ENCODE results near the gene NALCN.

NALCN gene

GRCh38 chr13:101412076-101412475 is 4.2 kb downstream of the NALCN start:
- DNase-seq: no peak

DNA sequence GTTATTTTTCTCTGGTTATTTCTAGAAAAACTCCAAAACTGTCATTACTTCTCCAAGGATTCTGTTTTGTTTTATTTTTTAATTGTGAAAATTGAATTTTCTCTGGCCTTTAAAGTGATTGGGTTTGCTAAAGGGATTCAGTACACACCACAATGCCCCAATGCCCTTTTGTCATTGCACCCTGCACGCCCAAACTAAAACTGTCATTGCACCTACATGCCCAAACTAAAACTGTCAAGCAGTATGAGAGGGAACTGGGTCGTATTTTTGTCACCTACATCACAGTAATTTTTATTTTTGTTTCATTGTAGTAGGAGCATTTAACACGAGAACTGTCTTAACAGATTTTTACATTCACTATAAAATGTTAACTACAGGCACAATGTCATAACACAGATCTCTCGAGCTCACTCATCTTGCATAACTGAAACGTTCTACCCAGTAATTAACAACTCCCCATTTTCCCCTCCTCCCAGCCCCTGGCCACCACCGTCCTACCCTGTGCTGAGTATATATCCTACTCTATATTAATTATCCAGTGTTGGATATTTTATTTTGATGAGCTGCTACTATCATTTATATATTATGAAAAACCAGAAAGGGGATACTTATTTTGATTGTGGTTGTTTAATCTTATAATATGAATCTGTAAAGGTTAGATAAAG is 7.2 kb downstream of the NALCN start:
- DNase-seq: no peak

- DNase-seq: no peak
Observed at GRCh38 chr13:101408154-101408553, 8.2 kb downstream of the NALCN start.

DNA sequence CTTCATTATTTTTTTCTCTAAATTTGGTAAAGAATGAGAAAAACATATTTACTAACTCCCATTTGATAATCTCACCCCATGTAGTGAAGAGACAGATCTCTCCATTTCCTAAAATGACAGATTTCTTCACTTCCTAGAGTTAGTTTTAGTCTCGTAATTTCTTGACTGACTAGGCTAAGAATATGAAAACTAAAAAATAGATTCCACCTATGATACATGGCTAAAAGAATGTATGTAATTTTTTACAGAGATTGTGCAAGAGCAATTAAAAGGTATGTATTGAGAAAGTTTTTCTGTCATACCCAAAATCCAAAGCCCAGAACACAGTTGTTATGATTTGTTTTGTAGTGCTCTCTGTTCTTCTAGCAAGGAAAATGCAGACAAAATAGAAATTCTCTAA is 9.5 kb downstream of the NALCN start:
- DNase-seq: no peak

DNA sequence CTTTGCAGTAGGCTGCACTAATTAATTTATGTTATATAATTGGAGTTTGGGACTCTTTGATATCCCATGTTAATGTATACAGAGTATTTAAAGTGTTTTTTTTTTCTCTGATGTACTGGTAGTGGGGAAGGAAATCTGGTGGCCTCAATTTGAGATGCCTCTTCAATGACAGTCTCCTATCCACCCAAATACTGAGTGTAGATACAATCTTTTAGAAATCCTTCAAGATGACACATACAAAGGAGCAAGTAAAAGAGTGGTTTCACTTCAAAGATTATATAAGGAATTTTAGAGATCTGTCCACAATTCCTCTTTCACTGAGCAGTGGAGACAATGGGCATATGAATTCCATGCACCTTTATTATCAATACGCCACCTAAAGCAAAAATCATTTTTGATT is 15.1 kb downstream of the NALCN start:
- DNase-seq: no peak

DNA sequence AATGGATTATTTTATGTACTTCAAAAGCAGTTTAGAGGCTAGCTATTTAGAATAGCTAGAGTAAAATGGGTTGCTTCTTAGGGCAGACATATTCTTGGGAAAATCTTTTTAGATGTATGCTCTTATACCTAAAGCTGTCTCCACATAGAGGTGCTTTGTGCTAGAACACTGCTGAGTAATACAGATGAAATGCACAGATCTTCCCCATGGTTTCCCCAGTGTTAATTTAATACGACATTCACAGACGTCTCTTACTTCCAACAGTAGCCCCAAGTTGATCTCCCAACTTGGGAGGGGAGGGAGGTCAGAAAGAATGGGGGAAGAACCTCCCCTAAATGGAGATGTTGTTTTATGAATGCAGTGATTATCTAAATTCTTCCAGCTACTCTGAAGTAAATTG is 16.9 kb downstream of the NALCN start:
- DNase-seq: no peak

DNA sequence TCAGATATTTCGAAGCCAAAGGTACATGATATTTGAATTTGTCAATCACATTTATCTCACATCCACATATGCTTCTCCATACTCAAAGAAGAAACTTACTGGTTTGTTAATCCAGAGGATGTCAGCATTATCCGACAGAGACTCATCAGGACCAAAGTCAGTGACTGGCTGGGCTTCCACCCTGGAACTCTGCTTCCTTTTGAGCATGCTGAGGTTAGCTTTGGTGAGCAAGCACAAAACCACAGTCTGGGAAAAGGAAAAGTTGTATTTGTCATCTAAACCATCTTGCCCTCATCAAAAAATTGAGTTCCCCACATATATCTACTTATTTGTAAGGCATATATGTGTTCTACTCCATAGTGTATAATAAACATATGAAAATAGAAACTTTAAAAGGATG is 17.4 kb downstream of the NALCN start:
- DNase-seq: no peak

GRCh38 chr13:101398191-101398590 is 18.1 kb downstream of the NALCN start:
- DNase-seq: no peak

- DNase-seq: no peak
Observed at GRCh38 chr13:101397742-101398141, 18.6 kb downstream of the NALCN start.

- no peak for DNase-seq
Observed at GRCh38 chr13:101394605-101395004, 21.7 kb downstream of the NALCN start.

DNA sequence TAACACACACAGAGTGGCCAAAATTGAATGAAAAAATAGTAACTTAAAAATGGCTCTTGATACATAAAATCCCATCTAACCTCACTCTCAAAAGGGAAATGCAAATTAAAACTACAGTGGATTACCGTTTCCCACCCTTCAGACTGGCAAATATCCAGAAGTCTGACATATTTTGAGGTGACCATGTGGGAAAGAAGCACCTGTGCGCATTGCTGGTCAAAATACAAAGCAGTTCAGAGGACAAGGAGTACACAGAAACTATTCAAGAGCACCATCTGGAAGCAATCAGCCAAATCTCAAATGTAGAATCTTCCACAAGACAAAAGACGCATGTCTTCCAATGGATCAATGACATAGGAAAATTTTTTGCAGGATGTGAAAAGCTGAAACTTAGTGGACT is 23.2 kb downstream of the NALCN start:
- no peak for DNase-seq

DNA sequence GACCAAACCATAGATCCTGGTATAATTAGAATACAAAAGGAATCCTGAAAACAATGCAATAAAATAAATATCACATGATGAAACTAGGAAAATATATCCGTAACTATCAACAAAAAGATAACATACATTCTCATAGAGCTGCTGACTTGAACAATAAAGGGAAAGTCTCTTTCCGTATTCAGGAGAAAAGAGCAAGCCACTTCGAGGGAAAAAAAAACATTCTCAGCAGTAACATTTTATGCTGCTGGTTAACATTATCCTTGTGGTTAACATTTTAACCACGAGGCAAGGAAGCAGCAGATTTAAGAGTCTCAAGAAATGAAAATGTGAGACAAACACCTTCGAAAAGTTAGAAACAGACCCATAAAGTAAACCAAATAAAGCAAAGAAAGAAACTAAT is 25.8 kb downstream of the NALCN start:
- no peak for DNase-seq

GRCh38 chr13:101384929-101385328 is 31.4 kb downstream of the NALCN start:
- DNase-seq: no peak

DNA sequence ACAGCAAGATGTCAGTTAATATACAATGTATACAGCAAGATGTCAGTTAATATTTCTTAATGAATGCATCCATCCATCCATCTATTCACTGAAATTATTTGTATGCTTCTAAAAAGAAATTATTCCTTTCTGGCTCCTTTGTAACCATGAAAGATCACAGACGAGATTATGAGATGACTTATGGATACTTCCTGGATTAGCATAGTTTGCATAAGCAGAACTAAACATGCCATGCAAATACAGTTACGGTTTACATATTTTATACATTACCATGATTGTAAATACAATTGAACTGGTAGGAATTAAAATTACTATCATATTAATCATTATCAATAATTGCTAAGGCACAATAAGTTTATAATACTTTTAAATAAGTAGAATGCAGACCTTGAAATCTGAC is 32.7 kb downstream of the NALCN start:
- DNase-seq: no peak

DNA sequence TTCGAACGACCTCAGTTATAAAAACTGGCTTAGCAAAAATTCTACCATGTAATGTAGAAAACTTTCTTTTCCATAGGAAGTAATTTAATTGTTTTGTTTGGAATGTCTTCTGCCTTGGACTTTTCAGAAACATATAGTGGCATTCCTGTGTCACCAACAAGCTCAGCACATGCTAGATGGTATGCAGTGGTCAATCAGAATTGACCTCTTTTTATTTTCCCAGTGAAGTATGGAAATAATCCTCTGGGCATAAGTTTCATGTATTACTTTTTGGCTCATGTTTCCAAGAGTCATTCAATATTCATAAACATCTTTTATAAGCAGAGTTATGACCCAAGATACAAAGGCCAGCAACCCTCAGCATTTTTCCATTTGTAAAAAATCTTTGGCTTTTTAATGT is 33.6 kb downstream of the NALCN start:
- DNase-seq: no peak

- no peak for DNase-seq
Observed at GRCh38 chr13:101382086-101382485, 34.2 kb downstream of the NALCN start.

GRCh38 chr13:101360525-101360924 is 55.8 kb downstream of the NALCN start:
- DNase-seq: no peak

GRCh38 chr13:101354895-101355294 is 61.4 kb downstream of the NALCN start:
- no peak for DNase-seq

DNA sequence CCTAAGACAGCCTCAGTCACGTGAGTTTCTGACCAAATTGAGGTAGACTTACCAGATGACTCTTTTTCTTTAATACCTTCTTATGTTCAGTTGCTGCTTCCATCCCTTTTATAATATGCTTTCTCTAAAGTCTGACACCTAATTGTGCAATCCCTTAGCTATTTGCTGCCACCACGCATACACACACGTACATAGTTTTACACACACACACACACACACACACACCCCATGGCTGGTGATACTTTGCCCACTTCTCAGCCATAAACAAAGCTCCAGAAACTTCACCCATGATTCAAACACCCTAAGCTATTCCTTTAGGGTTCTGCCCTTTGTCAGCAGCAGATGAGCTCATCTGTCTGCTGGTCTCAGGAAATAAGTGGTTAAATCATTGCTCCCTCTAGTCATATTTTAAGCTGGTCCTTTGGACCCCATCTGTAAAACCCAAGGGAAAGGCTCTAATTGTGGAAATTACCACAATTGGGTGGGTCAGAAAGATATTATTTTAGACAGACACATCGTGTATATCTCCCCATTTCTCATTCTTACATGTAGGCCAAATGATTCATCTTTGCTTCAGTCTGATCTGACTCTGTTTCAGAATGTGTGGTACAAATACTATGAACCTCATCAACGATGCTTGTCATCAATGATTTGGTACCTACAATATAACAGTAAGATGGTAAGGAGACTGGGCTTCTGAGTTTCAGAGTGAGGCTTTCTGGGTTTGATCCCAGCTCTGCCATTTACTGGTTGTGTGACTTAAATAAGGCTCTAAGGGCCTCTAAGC is 69.2 kb downstream of the NALCN start:
- DNase-seq: no peak

DNA sequence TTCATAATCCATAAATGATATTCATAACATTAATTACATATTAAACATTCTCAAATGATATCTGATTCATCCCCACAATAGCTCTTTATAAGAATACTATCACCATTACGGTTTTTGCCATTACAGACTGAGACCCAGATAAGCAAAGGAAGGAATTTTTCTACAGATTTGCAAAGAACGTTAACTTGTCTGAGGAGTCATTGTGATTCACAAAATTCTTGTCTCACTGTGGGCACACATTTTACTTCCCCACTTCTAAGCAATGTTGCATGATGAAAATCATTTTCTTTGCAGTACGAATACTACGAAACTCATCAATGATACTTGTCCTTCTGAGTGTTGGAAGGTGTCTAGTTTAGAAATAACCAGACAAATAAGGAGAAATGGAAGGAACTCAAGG is 70.1 kb downstream of the NALCN start:
- DNase-seq: no peak

GRCh38 chr13:101343128-101343787 is 73.0 kb downstream of the NALCN start:
- DNase-seq: no peak

DNA sequence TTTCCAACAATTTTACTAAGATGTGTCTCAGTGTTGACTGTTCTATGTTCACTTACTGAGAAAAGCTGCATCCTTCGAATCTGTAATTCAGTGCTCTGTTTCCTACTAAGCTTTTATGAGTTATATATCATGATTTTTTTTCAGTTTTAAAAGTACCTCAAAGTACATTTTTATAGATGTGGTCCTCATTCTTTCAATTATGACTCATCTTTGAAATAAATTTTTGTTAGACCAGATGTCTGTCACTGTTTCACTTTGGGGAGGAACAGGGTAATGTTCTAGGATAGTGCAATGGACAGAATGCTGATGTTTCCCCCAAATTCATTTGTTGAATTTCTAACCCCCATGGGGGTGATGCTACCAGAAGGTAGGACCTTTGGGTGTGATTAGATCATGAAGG is 74.8 kb downstream of the NALCN start:
- no peak for DNase-seq

DNA sequence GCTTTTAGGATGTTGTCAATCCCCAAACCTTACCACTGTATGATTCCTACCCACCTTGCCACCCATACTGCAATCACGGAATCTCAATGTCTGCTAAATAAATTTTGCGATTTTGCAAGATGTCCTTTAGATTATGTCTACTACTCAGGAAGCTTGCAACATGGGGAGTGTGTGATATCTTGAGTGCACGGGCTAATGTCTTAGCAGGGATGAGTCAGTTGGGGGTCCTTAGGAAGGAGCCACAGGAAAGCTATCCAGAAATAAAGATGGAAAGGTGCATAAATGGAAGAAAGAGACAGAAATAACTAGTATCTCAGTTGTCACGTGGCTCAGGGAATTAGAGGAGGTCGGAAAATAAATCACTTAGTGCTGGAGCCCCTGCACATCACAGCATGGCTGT is 77.1 kb downstream of the NALCN start:
- DNase-seq: no peak

DNA sequence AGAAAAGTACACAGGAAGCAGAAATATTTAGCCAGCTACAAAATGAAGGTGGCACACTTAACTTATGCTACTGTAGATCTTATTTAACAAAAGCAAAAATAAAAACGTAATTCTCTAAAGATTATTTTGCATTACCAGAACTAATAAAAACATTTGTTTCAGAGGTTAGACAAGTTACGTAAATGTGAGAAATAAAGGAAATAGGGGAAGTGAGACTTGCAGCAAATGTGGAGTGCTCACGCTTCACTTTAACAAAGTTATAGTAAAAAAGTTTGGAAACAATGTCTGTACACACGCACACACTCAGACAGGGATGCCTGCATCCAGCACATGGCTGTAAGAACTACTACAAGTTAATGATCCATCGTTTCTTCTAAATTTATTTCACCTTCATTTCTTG is 83.7 kb downstream of the NALCN start:
- DNase-seq: no peak
